ENCODE results near the gene DHRSX.
"Not testable (repeated sequence)": the region's sequence is repeated elsewhere in the genome, so short reads cannot be mapped to it uniquely, and the experiment has no call there.

Gene DHRSX

GRCh38 chrX:2526390-2526789 lies 25.6 kb upstream of the DHRSX start:
- DNase-seq: no peak
- Histone ChIP-seq H3K79me2 (ENCODE audit: control insufficient read depth, insufficient read depth, low read length) (no peaks in the 10 kb centered on the region), H3K4me2 (ENCODE audit: low read length) (no peak overlapping the region), H3K4me3 (ENCODE audit: low read length) (no peak overlapping the region), H2BK15ac (replicated peaks; ENCODE audit: low read depth) (no peak overlapping the region), H3K27me3 (ENCODE audit: insufficient read depth, low read length, poor library complexity) (no peaks in the 10 kb centered on the region), H3K27ac (ENCODE audit: low read depth, low read length) (no peak overlapping the region), H3K79me1 (ENCODE audit: low read length) (no peaks in the 10 kb centered on the region), H3K4ac (ENCODE audit: low read depth, low read length) (no peak overlapping the region), H4K5ac (ENCODE audit: low read length) (no peak overlapping the region), H2BK120ac (ENCODE audit: low read depth, low read length) (no peak overlapping the region), H2BK5ac (ENCODE audit: low read length) (no peak overlapping the region), H3K56ac (ENCODE audit: low read length) (no peak overlapping the region), H3K23ac (ENCODE audit: low read length) (no peak overlapping the region), H3K4me1 (ENCODE audit: control insufficient read depth, low read depth, low read length) (no peaks in the 10 kb centered on the region), H3K36me3 (ENCODE audit: control insufficient read depth, insufficient read depth, low read length) (no peaks in the 10 kb centered on the region), H3K18ac (ENCODE audit: low read length) (no peak overlapping the region), H2AK5ac (ENCODE audit: low read length) (no peak overlapping the region), H3K9ac (ENCODE audit: low read length) (no peak overlapping the region), H4K8ac (ENCODE audit: low read depth, low read length) (no peak overlapping the region)
- WGBS (ENCODE audit: extremely low coverage, insufficient coverage, low lambda C conversion rate): no CpG with 5 or more reads among the region's 10 CpGs

GRCh38 chrX:2523911-2524310 lies 23.1 kb upstream of the DHRSX start:
- H3K4ac ChIP-seq (ENCODE audit: low read depth, low read length): no peak overlapping the region
- no peak overlapping the region for H3K18ac ChIP-seq (ENCODE audit: low read length)
- no peaks in the 10 kb centered on the region for H3K79me1 ChIP-seq (ENCODE audit: low read length)
- H3K4me3 ChIP-seq (ENCODE audit: low read length): no peak overlapping the region
- no peak overlapping the region for H3K56ac ChIP-seq (ENCODE audit: low read length)
- no peak overlapping the region for H3K9ac ChIP-seq (ENCODE audit: low read length)
- no peak for DNase-seq
- no peak overlapping the region for H3K27ac ChIP-seq (ENCODE audit: low read depth, low read length)
- no peak overlapping the region for H2BK15ac ChIP-seq (replicated peaks; ENCODE audit: low read depth)
- no peak overlapping the region for H2AK5ac ChIP-seq (ENCODE audit: low read length)
- no peaks in the 10 kb centered on the region for H3K27me3 ChIP-seq (ENCODE audit: insufficient read depth, low read length, poor library complexity)
- no peak overlapping the region for H2BK5ac ChIP-seq (ENCODE audit: low read length)
- no peaks in the 10 kb centered on the region for H3K36me3 ChIP-seq (ENCODE audit: control insufficient read depth, insufficient read depth, low read length)
- no peak overlapping the region for H4K8ac ChIP-seq (ENCODE audit: low read depth, low read length)
- H3K23ac ChIP-seq (ENCODE audit: low read length): no peak overlapping the region
- H4K5ac ChIP-seq (ENCODE audit: low read length): no peak overlapping the region
- no peak overlapping the region for H3K4me2 ChIP-seq (ENCODE audit: low read length)
- WGBS (ENCODE audit: extremely low coverage, insufficient coverage, low lambda C conversion rate): no CpG with 5 or more reads among the region's 6 CpGs
- no peaks in the 10 kb centered on the region for H3K79me2 ChIP-seq (ENCODE audit: control insufficient read depth, insufficient read depth, low read length)
- H3K4me1 ChIP-seq (ENCODE audit: control insufficient read depth, low read depth, low read length): no peaks in the 10 kb centered on the region
- H2BK120ac ChIP-seq (ENCODE audit: low read depth, low read length): no peak overlapping the region

GRCh38 chrX:2521927-2522386 lies 21.2 kb upstream of the DHRSX start:
- Histone ChIP-seq H3K27me3 (ENCODE audit: insufficient read depth, low read length, poor library complexity) (no peaks in the 10 kb centered on the region), H3K4me3 (ENCODE audit: low read length) (no peak overlapping the region), H2BK120ac (ENCODE audit: low read depth, low read length) (no peak overlapping the region), H3K4me2 (ENCODE audit: low read length) (no peak overlapping the region), H3K56ac (ENCODE audit: low read length) (no peak overlapping the region), H4K5ac (ENCODE audit: low read length) (no peak overlapping the region), H2BK5ac (ENCODE audit: low read length) (no peak overlapping the region), H3K79me1 (ENCODE audit: low read length) (no peaks in the 10 kb centered on the region), H3K4me1 (ENCODE audit: control insufficient read depth, low read depth, low read length) (no peaks in the 10 kb centered on the region), H3K36me3 (ENCODE audit: control insufficient read depth, insufficient read depth, low read length) (no peaks in the 10 kb centered on the region), H3K4ac (ENCODE audit: low read depth, low read length) (no peak overlapping the region), H4K8ac (ENCODE audit: low read depth, low read length) (no peak overlapping the region), H3K9ac (ENCODE audit: low read length) (no peak overlapping the region), H3K27ac (ENCODE audit: low read depth, low read length) (no peak overlapping the region), H3K23ac (ENCODE audit: low read length) (no peak overlapping the region), H3K79me2 (ENCODE audit: control insufficient read depth, insufficient read depth, low read length) (no peaks in the 10 kb centered on the region), H2AK5ac (ENCODE audit: low read length) (no peak overlapping the region), H2BK15ac (replicated peaks; ENCODE audit: low read depth) (no peak overlapping the region), H3K18ac (ENCODE audit: low read length) (no peak overlapping the region)
- WGBS (ENCODE audit: extremely low coverage, insufficient coverage, low lambda C conversion rate): no CpG with 5 or more reads among the region's 6 CpGs
- no peak for DNase-seq

GRCh38 chrX:2521092-2521926 lies 20.5 kb upstream of the DHRSX start:
- no peak overlapping the region for H3K9ac ChIP-seq (ENCODE audit: low read length)

GRCh38 chrX:2520539-2520938 lies 19.8 kb upstream of the DHRSX start:
- DNase-seq: no peak
- H3K4ac ChIP-seq (ENCODE audit: low read depth, low read length): no peak overlapping the region
- H3K4me2 ChIP-seq (ENCODE audit: low read length): no peak overlapping the region
- H2BK5ac ChIP-seq (ENCODE audit: low read length): no peak overlapping the region
- H3K4me3 ChIP-seq (ENCODE audit: low read length): no peak overlapping the region
- H3K9ac ChIP-seq (ENCODE audit: low read length): no peak overlapping the region
- WGBS (ENCODE audit: extremely low coverage, insufficient coverage, low lambda C conversion rate): 100% methylated on average over 8 of the region's 8 CpGs
- no peaks in the 10 kb centered on the region for H3K79me1 ChIP-seq (ENCODE audit: low read length)
- H3K79me2 ChIP-seq (ENCODE audit: control insufficient read depth, insufficient read depth, low read length): no peaks in the 10 kb centered on the region
- H4K5ac ChIP-seq (ENCODE audit: low read length): no peak overlapping the region
- no peak overlapping the region for H3K18ac ChIP-seq (ENCODE audit: low read length)
- no peaks in the 10 kb centered on the region for H3K27me3 ChIP-seq (ENCODE audit: insufficient read depth, low read length, poor library complexity)
- H2BK15ac ChIP-seq (replicated peaks; ENCODE audit: low read depth): no peak overlapping the region
- H3K27ac ChIP-seq (ENCODE audit: low read depth, low read length): no peak overlapping the region
- H2BK120ac ChIP-seq (ENCODE audit: low read depth, low read length): no peak overlapping the region
- no peak overlapping the region for H4K8ac ChIP-seq (ENCODE audit: low read depth, low read length)
- no peak overlapping the region for H3K56ac ChIP-seq (ENCODE audit: low read length)
- H3K23ac ChIP-seq (ENCODE audit: low read length): no peak overlapping the region
- H2AK5ac ChIP-seq (ENCODE audit: low read length): no peak overlapping the region
- H3K36me3 ChIP-seq (ENCODE audit: control insufficient read depth, insufficient read depth, low read length): no peaks in the 10 kb centered on the region
- H3K4me1 ChIP-seq (ENCODE audit: control insufficient read depth, low read depth, low read length): no peaks in the 10 kb centered on the region

More at GRCh38 chrX:2521092-2521926, 20.5 kb upstream of the DHRSX start:
- H3K79me2 ChIP-seq (ENCODE audit: control insufficient read depth, insufficient read depth, low read length): no peaks in the 10 kb centered on the region
- no peak overlapping the region for H2BK120ac ChIP-seq (ENCODE audit: low read depth, low read length)
- no peak overlapping the region for H4K5ac ChIP-seq (ENCODE audit: low read length)
- H4K8ac ChIP-seq (ENCODE audit: low read depth, low read length): no peak overlapping the region
- WGBS (ENCODE audit: extremely low coverage, insufficient coverage, low lambda C conversion rate): no CpG with 5 or more reads among the region's 15 CpGs
- H2AK5ac ChIP-seq (ENCODE audit: low read length): no peak overlapping the region
- no peak overlapping the region for H3K4me3 ChIP-seq (ENCODE audit: low read length)
- H3K4me2 ChIP-seq (ENCODE audit: low read length): no peak overlapping the region
- H2BK15ac ChIP-seq (replicated peaks; ENCODE audit: low read depth): no peak overlapping the region
- no peak overlapping the region for H3K4ac ChIP-seq (ENCODE audit: low read depth, low read length)
- H3K23ac ChIP-seq (ENCODE audit: low read length): no peak overlapping the region
- no peaks in the 10 kb centered on the region for H3K4me1 ChIP-seq (ENCODE audit: control insufficient read depth, low read depth, low read length)
- no peaks in the 10 kb centered on the region for H3K36me3 ChIP-seq (ENCODE audit: control insufficient read depth, insufficient read depth, low read length)
- no peaks in the 10 kb centered on the region for H3K27me3 ChIP-seq (ENCODE audit: insufficient read depth, low read length, poor library complexity)
- no peak overlapping the region for H2BK5ac ChIP-seq (ENCODE audit: low read length)
- no peaks in the 10 kb centered on the region for H3K79me1 ChIP-seq (ENCODE audit: low read length)
- H3K27ac ChIP-seq (ENCODE audit: low read depth, low read length): no peak overlapping the region
- peak; percentile 44 for DNase-seq
- no peak overlapping the region for H3K56ac ChIP-seq (ENCODE audit: low read length)
- H3K18ac ChIP-seq (ENCODE audit: low read length): no peak overlapping the region

GRCh38 chrX:2519638-2520037 lies 18.9 kb upstream of the DHRSX start:
- H2AK5ac ChIP-seq (ENCODE audit: low read length); H4K5ac ChIP-seq (ENCODE audit: low read length); H3K9ac ChIP-seq (ENCODE audit: low read length); H3K27me3 ChIP-seq (ENCODE audit: insufficient read depth, low read length, poor library complexity); DNase-seq; H2BK5ac ChIP-seq (ENCODE audit: low read length); H3K79me2 ChIP-seq (ENCODE audit: control insufficient read depth, insufficient read depth, low read length); H3K4ac ChIP-seq (ENCODE audit: low read depth, low read length); H2BK15ac ChIP-seq (replicated peaks; ENCODE audit: low read depth); H4K8ac ChIP-seq (ENCODE audit: low read depth, low read length); H3K56ac ChIP-seq (ENCODE audit: low read length); H3K23ac ChIP-seq (ENCODE audit: low read length); H3K18ac ChIP-seq (ENCODE audit: low read length); H3K36me3 ChIP-seq (ENCODE audit: control insufficient read depth, insufficient read depth, low read length); H3K4me2 ChIP-seq (ENCODE audit: low read length); H3K79me1 ChIP-seq (ENCODE audit: low read length); H2BK120ac ChIP-seq (ENCODE audit: low read depth, low read length); H3K27ac ChIP-seq (ENCODE audit: low read depth, low read length); H3K4me3 ChIP-seq (ENCODE audit: low read length); H3K4me1 ChIP-seq (ENCODE audit: control insufficient read depth, low read depth, low read length): not testable (repeated sequence)
- 100% methylated on average over 1 of the region's 3 CpGs for WGBS (ENCODE audit: extremely low coverage, insufficient coverage, low lambda C conversion rate)
